Pancreas (tissue), 10 donors: ENCODE measurements around the gene IRF7. TPM values are rescaled to one million over a fixed set of nuclear protein-coding genes. Genes with fewer than 3 reads are reported as not detected.

Source experiments
- ATAC-seq, 4 donors: fragments of 200-7000 bp; cut with Tn5 transposase; one replicate each; pipeline versions ENCODE4 v1.8.0 to v1.9.1; 2020; ENCODE audit warnings: mild to moderate bottlenecking in 4 of 4, moderate library complexity in 4 of 4
- DNase-seq, 6 donors: peaks; one replicate each; pipeline ENCODE4 v3.0.0-alpha.2; 2020
- FAIRE-seq: peaks from 2 replicates; lab custom pipeline; 2012; peaks lifted over from hg19 to GRCh38; lab: Jason Lieb, UNC
- H3K27ac ChIP-seq, 4 donors: fragments of 200-600 bp; sonication (generic); 1 replicate in 3 of 4; 2 replicates in 1 of 4; pipeline versions ENCODE4 v1.5.0 to v1.8.0; 2020
- H3K27me3 ChIP-seq, 4 donors: fragments of 200-600 bp; one replicate each; pipeline ENCODE4 v1.8.0; 2021
- H3K36me3 ChIP-seq, 3 donors: fragments of 200-600 bp; sonication (generic) in 1 of 3; one replicate each; pipeline versions ENCODE4 v1.5.0 to v1.8.0; 2020 to 2021
- H3K4me1 ChIP-seq, 3 donors: fragments of 200-600 bp; one replicate each; pipeline ENCODE4 v1.8.0; 2021
- H3K4me3 ChIP-seq, 4 donors: fragments of 200-600 bp; sonication (generic) in 2 of 4; one replicate each; pipeline versions ENCODE4 v1.5.0 to v1.8.0; 2020 to 2021
- H3K9me3 ChIP-seq, 4 donors: fragments of 200-600 bp; one replicate each; pipeline ENCODE4 v1.8.0; 2021
- CTCF ChIP-seq, 4 donors: fragments of 200-600 bp; sonication (generic) in 3 of 4; IDR thresholded peaks; one replicate each; pipeline versions ENCODE4 v1.5.0 to v1.8.0; 2021; ENCODE audit warnings: antibody characterized with exemption in 4 of 4
- WGBS, 2 donors: extraction: QIAGEN DNeasy Blood & Tissue Kit; methylation state at CpG; one replicate each; pipeline ENCODE4 v1.1.7; 2013; 5-methylcytosine and 5-hydroxymethylcytosine counted together
- intact Hi-C, 3 donors: fragments of 100-400 bp; cut with DNase I; formaldehyde crosslinking; loops; one replicate each; pipeline versions ENCODE4 v1.11.1 to v1.14.2; 2022
- polyA plus RNA-seq, 2 donors: library from polyadenylated mRNA; stranded (reverse); fragments of 200-250 nt; gene quantifications; one replicate each; pipeline ENCODE4 v1.2.3, GENCODE V29; 2013
- total RNA-seq, 6 donors: library from RNA; stranded (reverse); fragmentation: NEBNext Ultra II Directional in 4 of 6; extraction: Animal tissue kit (Norgen Biotek cat#: 25700) in 4 of 6; gene quantifications; one replicate each; pipeline versions ENCODE4 v1.2.1 to v1.2.4, GENCODE V29; 2021 to 2023
- donor health status: healthy with polysubstance abuse.
- donor health status: DM: no; HTN: no; CAD: no; lungs with moderate emphysema.
- donor health status: DM: no; HTN: no; CAD: no.
- donor health status: control.
- donor health status: control.
- donor health status: Bipolar disorder and iron deficiency.
- donor health status: DM: yes; HTN: yes; CAD: no.
- donor health status: DM: no; HTN: no; CAD: no.
- donor health status: DM: no; HTN: no; CAD: no.
- donor health status: DM: yes; HTN: yes; CAD: no.

The IRF7 gene
- total and polyA plus RNA-seq, 8 donors, result 4.0 to 36.6 (median 10.2) TPM

- peak in 1 of 4 donors; percentile 29 for ATAC-seq
- DNase-seq, result peak in 2 of 6 donors; percentile 56 to 66
- Histone ChIP-seq H3K4me3 (no peak overlapping the region), H3K4me1 (no peaks in the 10 kb centered on the region), H3K36me3 (no peaks in the 10 kb centered on the region), H3K27me3 (no peaks in the 10 kb centered on the region), H3K27ac (no peak overlapping the region), H3K9me3 (no peaks in the 10 kb centered on the region)
- WGBS, 2 donors, result 55 to 66% methylated on average over 22 of the region's 22 CpGs
- intact Hi-C loops, result no loop called here
- no peak for TF ChIP-seq CTCF (IDR thresholded peaks at IDR 0.05)
- no peak for FAIRE-seq
These were observed 20.3 kb upstream of the IRF7 start for GRCh38 chr11:635945-636510.

GRCh38 chr11:630871-631270 is 15.1 kb upstream of the IRF7 start:
- 78 to 81% methylated on average over 5 of the region's 5 CpGs for WGBS, 2 donors
- intact Hi-C loops, result no loop called here
- Histone ChIP-seq H3K36me3 (no peaks in the 10 kb centered on the region), H3K9me3 (no peaks in the 10 kb centered on the region), H3K27me3 (no peaks in the 10 kb centered on the region), H3K4me1 (no peaks in the 10 kb centered on the region), H3K4me3 (no peak overlapping the region), H3K27ac (no peak overlapping the region)
- FAIRE-seq (no peak), ATAC-seq (no peak), DNase-seq (no peak)
- TF ChIP-seq CTCF (IDR thresholded peaks at IDR 0.05), result no peak

- Histone ChIP-seq H3K9me3 (no peaks in the 10 kb centered on the region), H3K27ac (no peak overlapping the region), H3K4me1 (no peaks in the 10 kb centered on the region), H3K4me3 (no peak overlapping the region), H3K27me3 (no peaks in the 10 kb centered on the region), H3K36me3 (no peaks in the 10 kb centered on the region)
- 65 to 66% methylated on average over 10 of the region's 10 CpGs for WGBS, 2 donors
- no peak for FAIRE-seq
- intact Hi-C loops, result no loop called here
- peak in 1 of 4 donors; percentile 22 for ATAC-seq
- DNase-seq, result no peak
- no peak for TF ChIP-seq CTCF (IDR thresholded peaks at IDR 0.05)
These were observed 13.5 kb upstream of the IRF7 start for GRCh38 chr11:629237-629583.

GRCh38 chr11:628056-628455 is 12.3 kb upstream of the IRF7 start:
- ATAC-seq (no peak), FAIRE-seq (no peak), DNase-seq (peak in 3 of 6 donors; percentile 13 to 58 (median 39))
- TF ChIP-seq CTCF (IDR thresholded peaks at IDR 0.05), result no peak
- Histone ChIP-seq H3K4me1 (no peaks in the 10 kb centered on the region), H3K27ac (no peak overlapping the region), H3K9me3 (no peaks in the 10 kb centered on the region), H3K36me3 (no peaks in the 10 kb centered on the region), H3K4me3 (no peak overlapping the region), H3K27me3 (no peaks in the 10 kb centered on the region)
- intact Hi-C loops, result no loop called here
- WGBS, 2 donors, result 94 to 97% methylated on average over 31 of the region's 31 CpGs

GRCh38 chr11:627308-627576 is 11.5 kb upstream of the IRF7 start:
- Histone ChIP-seq H3K27me3 (no peaks in the 10 kb centered on the region), H3K4me3 (no peak overlapping the region), H3K9me3 (no peaks in the 10 kb centered on the region), H3K27ac (no peak overlapping the region), H3K4me1 (no peaks in the 10 kb centered on the region), H3K36me3 (no peaks in the 10 kb centered on the region)
- no peak for TF ChIP-seq CTCF (IDR thresholded peaks at IDR 0.05)
- intact Hi-C loops, result no loop called here
- no peak for FAIRE-seq
- peak in 2 of 6 donors; percentile 48 to 56 for DNase-seq
- WGBS, 2 donors, result 48 to 52% methylated on average over 17 to 28 of the region's 28 CpGs
- ATAC-seq, result no peak
